HG02938 (cell line): Measurements from ENCODE around the gene EVI5.
A peak's percentile ranks its signal among the peaks of the same experiment; 100 is the strongest.
"Not testable (repeated sequence)": the region's sequence is repeated elsewhere in the genome, so short reads cannot be mapped to it uniquely, and the experiment has no call there.

Experiments
- ATAC-seq: cut with Tn5 transposase; IDR thresholded peaks from one replicate; pipeline ENCODE4 v1.9.1; 2021; ENCODE audit warnings: mild to moderate bottlenecking, moderate library complexity; ENCODE audit not compliant: unreplicated experiment

EVI5 gene

DNA sequence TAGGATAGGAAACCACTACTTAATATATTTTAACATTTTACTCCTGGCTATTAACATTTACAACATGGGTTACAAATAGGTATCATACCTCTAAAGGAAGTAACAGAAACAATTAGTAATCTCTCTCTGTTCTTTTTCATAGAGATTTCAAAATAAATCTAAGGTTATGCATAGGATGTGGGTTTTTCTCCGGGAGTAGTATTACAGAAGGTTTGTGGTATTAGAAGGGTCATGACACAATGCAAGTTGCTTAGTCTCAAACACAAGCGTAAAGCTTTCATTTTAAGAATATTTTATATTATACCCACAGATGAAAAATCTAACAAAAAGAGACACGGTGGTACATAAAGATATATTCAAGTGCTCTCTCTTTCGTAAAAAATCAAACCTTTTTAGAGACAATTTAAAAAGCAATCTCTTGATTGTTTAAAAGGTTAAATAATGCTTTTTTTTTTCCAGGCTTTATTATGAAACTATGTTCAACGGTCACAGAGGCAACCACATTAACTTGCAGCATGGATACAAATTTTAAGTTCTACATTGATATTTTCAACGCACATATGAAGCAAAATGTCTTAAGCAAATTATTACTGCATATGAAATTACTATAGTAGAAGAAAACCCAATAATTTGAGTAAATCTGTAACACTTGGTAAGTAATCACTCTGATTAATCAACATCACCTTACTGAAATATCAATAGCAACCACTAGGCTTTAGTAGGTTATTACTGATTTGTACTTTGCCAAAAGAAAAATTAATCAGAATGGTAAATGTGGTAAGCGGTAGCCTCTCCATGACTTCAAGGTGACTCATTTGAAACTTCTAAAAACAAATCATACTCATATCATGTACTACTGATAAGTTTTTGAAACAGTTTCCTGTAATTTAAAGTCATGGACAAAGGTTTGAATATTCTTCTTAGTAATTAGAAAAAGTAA, 200.8 kb downstream of the EVI5 start:
- peak; percentile 91 for ATAC-seq

DNA sequence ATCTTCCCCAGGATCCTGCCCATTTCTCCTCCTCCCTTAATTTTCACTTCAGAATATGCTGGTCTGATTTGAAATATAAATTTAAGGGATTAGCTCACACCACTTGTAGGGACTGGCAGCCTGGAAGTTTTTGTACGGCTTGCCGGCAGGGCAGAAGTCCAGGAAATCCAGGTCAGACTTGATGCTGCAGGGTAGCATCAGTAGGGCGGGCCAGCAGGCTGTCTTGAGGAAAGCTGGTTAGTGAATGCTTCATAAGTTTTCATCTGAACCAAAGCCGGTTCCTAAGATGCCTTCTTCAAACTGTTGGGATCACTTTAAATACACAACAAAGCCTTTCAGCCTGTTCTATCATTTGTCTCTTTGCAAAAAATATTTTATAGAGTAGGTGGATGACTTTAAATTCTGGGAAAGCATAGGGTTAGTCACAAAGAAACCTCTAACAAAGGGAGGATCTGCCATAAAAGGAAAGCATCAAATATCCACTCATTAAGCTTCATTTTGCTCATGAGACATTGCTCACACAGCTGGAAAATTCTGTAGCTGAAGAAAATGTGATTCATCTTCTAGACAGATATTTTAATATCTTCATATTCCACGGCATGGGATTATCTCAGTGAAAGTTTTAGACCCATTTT, 207.5 kb downstream of the EVI5 start:
- no peak for ATAC-seq

DNA sequence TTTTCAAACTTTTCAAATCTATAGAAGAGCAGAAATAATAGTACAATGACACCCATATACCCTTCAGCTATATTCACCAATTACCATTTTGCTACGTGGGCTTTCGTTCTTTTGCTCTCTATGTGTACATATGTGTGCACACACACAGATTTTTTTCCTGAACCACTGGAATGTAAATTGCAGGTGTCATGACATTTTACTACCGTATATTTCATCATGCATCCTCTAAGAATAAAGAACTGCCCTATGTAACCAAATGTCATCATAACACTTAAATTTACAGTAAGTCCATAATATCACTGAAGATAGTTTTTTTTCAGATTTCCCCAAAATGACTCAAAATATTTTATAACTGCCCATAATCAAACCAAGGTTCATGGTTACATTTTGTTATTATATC, 209.8 kb downstream of the EVI5 start:
- no peak for ATAC-seq

DNA sequence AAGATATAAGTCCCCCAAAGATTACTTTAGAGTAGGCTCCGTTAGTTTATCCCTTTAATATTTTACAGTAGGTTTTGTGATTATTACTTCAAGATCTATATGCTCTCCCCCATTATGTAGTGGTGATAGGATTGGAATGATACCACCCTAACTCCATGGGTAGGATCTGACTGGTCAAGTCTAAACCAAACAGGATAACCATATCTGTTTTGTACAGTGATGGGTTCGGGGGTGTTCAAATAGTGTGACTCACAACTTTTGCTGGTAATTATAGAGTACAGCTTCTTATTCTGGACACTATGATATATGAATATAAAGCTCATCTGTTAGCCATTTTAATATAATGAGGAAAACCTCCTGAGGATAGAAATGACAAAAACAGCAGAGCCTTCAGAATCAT, 212.4 kb downstream of the EVI5 start:
- ATAC-seq, result no peak

DNA sequence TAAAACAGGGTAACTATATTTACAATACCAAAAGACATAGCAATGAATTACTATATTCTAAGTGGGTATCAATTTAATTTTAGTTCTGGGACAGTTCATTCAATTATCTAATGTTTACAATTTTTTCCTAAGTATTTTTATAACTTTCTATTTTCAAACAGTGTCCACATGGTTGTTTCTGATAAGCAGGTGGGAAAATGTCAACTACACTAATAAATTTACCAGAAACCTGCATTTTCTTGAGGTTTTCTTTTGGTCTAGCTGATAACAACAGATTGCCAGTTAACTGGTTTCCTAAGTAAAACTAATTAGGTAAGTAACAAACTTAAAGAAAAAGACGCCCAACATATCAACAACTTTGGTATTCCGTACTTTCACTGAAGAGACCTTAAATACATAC, 213.3 kb downstream of the EVI5 start:
- ATAC-seq, result no peak

DNA sequence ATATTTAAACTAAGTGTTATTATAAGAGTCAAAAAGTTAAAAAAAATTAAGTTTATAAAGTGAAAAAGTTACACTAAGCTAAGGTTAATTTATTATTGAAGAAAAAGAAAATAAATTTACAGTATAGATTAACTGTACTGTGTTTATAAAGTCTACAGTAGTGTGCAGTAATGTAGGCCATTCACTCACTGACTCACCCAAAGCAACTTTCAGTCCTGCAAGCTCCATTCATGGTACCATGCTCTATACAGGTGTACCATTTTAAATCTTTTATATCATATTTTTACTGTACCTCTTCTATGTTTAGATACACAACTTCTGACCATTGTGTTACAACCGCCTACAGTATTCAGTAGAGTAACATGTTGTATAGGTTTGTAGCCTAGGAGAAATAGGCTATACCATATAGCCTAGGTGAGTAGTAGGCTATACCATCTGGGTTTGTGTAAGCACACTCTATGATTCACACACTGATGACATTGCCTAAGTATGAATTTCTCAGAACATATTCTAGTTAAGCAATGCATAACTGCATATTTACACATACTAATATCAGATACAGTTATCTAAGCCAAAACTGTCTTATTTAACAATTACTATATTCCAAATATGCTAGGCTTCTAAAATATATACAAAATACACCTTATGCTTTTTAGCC, 217.6 kb downstream of the EVI5 start:
- ATAC-seq, result no peak

DNA sequence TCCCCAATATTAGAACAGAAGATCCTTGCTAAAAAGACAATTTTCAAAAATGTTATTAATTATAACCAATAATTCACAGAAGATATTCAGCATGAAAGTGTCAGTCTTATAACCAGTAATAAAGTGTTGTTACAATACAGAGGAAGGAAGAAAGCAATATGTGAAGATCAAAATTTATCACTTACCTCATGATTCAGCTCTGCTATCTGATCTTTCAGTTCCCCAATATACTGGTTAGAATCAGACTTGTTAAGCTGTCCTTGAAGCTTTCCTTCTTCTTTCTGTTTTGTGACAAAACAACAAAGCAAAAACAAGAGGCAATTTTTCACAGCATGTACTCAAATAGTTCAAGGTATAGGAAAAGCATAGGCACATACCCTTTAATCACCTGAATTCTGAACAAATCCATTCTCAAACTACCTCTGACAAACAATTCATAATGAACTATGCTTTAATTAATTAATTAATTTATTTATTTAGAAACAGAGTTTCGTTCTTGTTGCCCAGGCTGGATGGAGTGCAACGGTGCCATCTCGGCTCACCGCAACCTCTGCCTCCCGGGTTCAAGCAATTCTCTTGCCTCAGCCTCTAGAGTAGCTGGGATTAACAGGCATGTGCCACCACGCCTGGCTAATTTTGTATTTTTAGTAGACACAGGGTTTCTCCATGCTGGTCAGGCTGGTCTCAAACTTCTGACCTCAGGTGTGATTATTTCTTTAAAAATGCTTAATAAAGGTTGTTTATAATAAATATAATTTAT, 221.3 kb downstream of the EVI5 start:
- ATAC-seq, result peak; percentile 98

DNA sequence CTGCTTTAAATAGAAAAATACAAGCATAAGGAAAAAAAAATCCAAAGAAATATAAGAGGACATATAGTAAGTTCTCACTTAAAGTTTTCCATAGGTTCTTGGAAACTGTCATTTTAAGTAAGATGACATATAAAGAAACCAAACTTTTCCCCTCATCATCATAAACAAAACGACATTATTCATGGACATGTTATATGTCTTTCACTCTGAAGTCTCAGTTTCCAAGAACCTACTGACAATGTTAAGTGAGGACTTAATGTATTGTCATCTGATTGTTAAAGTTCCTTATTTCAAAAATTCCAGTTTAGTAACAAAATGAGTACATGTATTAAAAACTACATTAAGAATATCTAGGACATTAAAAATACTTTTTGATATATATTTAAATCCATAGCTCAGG, 228.6 kb downstream of the EVI5 start:
- ATAC-seq, result no peak

DNA sequence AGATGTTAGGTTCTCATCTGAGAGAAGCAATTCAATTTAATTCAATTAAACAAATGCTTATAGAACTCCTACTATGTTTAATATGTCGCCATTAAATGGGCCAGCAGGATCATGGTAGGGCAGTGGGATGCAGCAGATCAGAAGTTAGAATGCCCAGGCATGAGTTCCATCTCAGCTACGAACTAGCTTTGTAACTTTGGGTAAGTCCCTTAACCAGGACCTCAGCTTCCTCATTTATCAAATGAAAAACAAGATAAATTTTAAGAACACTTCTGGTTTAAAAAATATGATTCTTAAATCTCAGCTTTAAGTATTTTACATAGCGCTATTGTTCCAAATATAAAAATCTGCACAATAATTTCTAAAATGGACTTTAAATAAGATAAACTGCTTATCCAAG, 230.7 kb downstream of the EVI5 start:
- no peak for ATAC-seq

DNA sequence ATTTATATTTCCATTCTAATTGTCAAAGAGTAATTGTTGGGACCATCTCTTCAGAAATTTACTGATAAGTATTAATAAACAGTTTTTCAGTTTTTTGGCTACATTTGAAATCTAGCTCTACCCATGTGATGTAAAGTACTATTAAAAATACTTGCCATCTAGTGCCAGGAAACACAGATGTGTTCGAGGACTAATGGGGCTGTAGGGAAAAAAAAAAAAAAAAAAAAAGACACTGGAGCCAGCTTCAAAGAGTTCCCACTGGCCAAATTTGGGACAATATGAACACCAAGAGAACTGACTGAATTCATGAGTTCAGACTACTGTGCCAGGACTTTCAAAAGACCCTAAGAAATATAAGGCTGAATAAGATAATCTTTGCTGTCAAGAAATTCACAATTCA, 233.0 kb downstream of the EVI5 start:
- ATAC-seq, result no peak

DNA sequence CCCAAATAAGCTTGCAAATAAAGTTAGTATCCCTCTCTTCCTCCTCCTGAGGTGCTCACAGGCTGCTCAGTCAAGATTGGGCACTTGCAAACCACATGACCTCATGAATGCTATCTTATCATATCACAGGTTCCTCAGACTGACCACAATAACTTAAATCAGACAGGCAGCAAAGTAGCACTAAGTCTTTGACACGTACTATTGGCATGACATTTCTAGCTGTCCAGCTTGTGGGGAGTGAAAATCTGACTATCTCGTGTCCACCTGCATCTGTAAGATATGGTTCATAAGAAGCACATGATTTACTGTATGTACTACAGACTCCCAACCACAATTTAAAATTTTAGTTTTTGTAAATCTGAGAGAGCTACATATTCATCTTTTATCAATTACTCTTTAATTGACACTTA, 240.1 kb downstream of the EVI5 start:
- ATAC-seq, result no peak

DNA sequence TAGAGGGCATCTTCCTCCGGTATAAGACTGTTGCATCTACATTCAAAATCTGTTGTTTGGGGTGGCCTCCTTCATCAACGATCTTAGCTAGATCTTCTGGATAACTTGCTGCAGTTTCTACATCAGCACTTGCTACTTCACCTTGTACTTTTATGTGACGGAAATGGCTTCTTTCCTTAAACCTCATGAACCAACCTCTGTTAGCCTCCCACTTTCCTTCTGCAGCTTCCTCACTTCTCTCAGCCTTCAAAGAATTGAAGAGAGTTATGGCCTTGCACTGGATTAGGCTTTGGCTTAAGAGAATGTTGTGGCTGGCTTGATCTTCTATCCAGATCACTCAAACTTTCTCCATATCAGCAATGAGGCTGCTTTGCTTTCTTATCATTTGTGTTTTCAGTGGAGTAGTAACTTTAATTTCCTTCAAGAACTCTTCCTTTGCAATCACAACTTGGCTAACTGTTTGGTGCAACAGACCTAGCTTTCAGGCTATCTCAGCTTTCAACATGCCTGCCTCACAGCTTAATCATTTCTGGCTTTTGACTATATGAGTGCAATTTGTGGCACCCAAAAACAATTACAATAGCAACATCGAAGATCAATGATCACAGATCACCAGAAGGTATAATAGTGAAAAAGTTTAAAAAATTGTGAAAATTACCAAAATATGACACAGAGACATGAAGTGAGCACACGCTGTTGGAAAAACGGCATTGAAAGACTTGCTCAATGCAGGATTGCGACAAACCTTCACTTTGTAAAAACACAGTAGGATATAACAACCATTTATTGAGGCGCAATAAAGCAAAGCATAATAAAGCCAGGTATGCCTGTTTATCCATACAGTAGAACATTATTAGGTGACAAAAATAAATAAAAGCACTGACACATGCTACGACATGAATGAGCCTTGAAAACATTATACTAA, 241.5 kb downstream of the EVI5 start:
- no peak for ATAC-seq

DNA sequence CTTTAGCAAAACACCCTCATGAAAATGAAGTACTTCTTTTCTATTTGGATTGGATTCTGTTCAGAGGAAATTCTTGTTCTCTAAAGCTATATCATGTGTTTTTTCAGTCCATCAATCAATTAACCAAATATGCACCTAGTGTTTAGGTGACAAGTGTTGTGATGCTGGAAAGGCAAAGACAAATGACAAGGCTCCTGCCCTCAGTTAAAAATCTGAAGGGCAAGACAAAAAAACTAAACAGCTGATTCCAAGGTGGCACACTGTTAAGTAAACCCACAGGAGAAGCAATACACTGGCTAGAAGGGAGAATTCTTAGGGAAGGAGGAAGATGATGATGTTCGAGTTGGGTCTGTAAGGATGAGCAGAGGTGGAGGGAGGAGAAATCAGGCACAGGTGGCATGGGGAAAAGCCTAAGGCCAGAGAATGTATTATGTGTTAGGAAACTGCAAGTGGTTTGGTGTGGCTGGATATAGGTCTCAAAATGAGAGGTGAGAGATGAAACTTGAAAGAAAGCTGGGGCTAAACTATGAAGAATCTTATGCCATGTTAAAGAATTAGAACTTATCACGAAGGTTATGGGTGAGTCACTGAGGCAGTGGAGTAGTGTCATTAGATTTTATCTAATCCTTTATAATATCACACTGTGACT, 246.4 kb downstream of the EVI5 start:
- peak; percentile 61 for ATAC-seq

DNA sequence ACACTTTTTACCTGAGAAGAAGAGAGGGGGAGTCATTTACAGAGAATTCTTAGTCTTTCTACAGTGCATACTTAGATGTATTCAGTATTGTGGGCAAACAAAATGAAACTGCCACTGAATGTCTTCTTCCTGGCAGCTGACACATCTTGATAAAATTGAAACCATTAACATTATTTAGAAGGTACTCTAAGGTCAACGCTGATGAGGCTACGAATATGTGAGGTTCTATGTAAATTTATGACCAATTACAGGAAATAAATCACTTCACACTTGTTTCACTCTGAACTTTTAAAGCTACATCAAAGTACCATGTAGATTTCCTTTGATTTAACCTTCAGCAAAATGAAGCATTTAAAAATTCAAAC, 246.9 kb downstream of the EVI5 start:
- ATAC-seq, result peak; percentile 75

DNA sequence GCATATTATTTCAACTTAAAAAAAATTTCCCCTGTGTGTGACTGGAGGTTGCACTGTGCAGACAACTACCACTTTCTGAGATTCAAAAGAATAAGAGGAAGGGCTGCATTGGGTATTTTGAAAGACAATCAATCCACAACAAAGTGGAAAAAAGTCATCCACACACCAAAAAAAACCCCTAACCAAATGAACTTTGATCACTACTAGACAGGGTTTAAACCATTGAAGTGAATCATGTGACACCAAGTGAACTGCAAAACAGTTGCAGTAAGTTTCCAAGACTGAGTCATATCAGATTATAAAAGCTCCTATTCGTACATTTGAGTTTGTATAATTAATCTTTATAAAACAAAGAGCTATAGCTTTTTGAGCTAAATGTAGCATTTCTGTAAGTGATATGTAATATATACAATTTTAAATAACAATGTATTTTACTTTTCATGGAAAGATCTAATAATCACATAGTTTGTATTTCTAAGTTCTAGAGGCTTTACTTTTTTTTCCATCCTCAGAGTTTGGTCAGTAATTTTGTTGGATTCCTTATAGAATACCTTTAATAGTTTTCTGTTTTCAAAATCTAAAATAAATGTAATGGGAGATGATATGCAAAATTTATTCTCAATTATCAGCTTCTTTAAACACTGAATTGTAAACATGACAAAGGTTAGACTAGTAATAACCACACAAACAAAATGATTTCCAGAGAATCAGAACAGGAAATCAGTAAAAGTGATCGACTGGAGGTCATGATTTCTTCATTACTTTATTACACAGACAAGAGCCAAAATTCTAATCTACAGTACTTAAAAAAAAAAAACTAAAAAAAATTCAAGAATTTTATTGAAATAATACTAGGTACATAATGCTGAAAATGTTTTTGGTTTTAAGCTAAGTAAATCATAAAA, 247.7 kb downstream of the EVI5 start:
- ATAC-seq, result peak; percentile 58

DNA sequence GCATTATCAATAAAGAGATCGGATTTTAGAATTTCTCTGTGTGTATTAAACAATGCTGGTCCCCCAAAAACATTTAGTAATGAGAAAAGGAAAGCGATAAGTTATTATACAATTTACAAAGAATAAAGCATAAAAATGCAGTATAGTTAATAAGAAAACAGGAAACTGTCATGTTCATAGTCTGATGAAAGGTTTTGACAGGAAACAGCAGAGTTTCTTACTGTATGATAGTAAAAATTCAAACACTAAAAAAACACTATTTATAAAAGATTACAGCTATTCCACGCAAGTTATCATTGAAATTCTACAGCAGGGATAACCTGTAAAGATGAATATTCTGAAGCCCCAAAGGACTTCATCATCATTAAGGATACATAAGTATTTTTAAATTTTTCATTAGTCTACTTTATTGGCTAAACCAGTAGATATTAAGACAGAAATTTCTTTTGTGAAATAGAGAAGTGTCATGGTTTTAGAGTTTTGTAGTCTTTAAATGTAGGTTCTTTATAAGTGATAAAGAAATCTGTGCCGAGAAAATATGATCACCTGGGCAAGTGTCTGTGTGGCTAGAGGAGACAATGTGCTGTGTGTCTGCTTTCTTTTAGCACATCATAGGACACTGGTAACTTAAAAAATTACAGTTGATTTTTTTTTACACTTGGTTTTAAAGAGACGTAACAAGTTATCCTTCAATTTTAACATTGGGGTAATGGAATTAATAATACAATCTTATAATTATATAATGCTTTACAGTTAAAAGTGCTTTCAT, 248.5 kb downstream of the EVI5 start:
- ATAC-seq, result no peak

DNA sequence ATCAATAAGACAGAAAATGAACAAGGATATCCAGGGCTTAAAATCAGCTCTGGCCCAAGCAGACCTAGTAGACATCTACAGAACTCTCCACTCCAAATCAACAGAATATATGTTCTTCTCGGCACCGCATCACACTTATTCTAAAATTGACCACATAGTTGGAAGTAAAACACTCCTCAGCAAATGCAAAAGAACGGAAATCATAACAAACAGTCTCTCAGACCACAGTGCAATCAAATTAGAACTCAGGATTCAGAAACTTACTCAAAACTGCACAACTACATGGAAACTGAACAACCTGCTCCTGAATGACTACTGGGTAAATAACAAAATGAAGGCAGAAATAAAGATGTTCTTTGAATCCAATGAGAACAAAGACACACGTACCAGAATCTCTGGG, 252.5 kb downstream of the EVI5 start:
- ATAC-seq, result not testable (repeated sequence)

DNA sequence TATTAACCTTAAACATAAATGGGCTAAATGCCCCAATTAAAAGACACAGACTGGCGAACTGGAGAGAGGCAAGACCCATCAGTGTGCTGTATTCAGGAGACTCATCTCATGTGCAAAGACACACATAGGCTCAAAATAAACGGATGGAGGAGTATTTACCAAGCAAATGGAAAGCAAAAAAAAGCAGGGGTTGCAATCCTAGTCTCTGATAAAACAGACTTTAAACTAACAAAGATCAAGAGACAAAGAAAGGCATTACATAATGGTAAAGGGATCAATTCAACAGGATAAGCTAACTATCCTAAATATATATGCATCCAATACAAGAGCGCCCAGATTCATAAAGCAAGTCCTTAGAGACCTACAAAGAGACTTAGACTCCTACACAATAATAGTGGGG, 253.0 kb downstream of the EVI5 start:
- ATAC-seq, result not testable (repeated sequence)
